CD14-positive monocyte (primary cell): Measurements from ENCODE around the gene PAPPA. TPM values are rescaled to one million over a fixed set of nuclear protein-coding genes. Genes with fewer than 3 reads are reported as not detected.

Source experiments
- DNase-seq, 3 donors: peaks; one replicate each; pipeline ENCODE4 v3.0.0-alpha.2; 2011 to 2022
- H2AFZ ChIP-seq: 2 replicates; pipeline ENCODE4 v1.6.0; 2012; ENCODE audit warnings: mild to moderate bottlenecking, low read depth, low read length, inconsistent platforms; ENCODE audit not compliant: insufficient read depth, poor library complexity, severe bottlenecking
- H3K27ac ChIP-seq, 2 donors: 1 replicate in 1 of 2; 2 replicates in 1 of 2; pipeline ENCODE4 v1.5.1; 2012 to 2013; ENCODE audit warnings: low read length in 2 of 2, control low read depth in 1 of 2, inconsistent platforms in 1 of 2, low read depth in 1 of 2, mild to moderate bottlenecking in 1 of 2
- H3K27me3 ChIP-seq, 2 donors: one replicate each; pipeline versions ENCODE4 v1.6.0 to v1.6.1; 2011 to 2013; ENCODE audit warnings: low read length in 2 of 2; ENCODE audit not compliant: control insufficient read depth in 2 of 2, insufficient read depth in 2 of 2
- H3K36me3 ChIP-seq, 2 donors: replicated peaks in 1 of 2; 1 replicate in 1 of 2; 2 replicates in 1 of 2; pipeline versions ENCODE4 v1.5.1 to v1.6.1; 2012 to 2013; ENCODE audit warnings: low read length in 2 of 2, control low read depth in 1 of 2, inconsistent platforms in 1 of 2, mild to moderate bottlenecking in 1 of 2; ENCODE audit not compliant: insufficient read depth in 2 of 2, control insufficient read depth in 1 of 2
- H3K4me1 ChIP-seq, 2 donors: 1 replicate in 1 of 2; 2 replicates in 1 of 2; pipeline versions ENCODE4 v1.5.1 to v1.6.1; 2012 to 2013; ENCODE audit warnings: low read length in 2 of 2, control low read depth in 1 of 2, inconsistent platforms in 1 of 2, mild to moderate bottlenecking in 1 of 2, moderate library complexity in 1 of 2; ENCODE audit not compliant: insufficient read depth in 2 of 2, control insufficient read depth in 1 of 2
- H3K4me2 ChIP-seq: replicated peaks from 2 replicates; pipeline ENCODE3; 2012; ENCODE audit warnings: low read length, moderate library complexity, mild to moderate bottlenecking; ENCODE audit not compliant: poor library complexity, severe bottlenecking; ENCODE audit errors: extremely low read depth
- H3K4me3 ChIP-seq, 3 experiments: fragments of 200-600 bp in 1 of 3; sonication (generic) in 1 of 3; replicated peaks in 1 of 3; 1 replicate in 2 of 3; 2 replicates in 1 of 3; pipeline ENCODE4 v1.5.1; 2011 to 2013; ENCODE audit warnings: low read length in 3 of 3, mild to moderate bottlenecking in 3 of 3, control low read depth in 2 of 3, low read depth in 2 of 3, inconsistent platforms in 1 of 3, moderate library complexity in 1 of 3
- H3K79me2 ChIP-seq: 2 replicates; pipeline ENCODE4 v1.6.0; 2012; ENCODE audit warnings: mild to moderate bottlenecking, control low read depth, inconsistent platforms, low read length, moderate library complexity; ENCODE audit not compliant: insufficient read depth
- H3K9ac ChIP-seq: 2 replicates; pipeline ENCODE4 v1.6.0; 2017; ENCODE audit warnings: low read length, mild to moderate bottlenecking; ENCODE audit not compliant: insufficient read depth, poor library complexity, severe bottlenecking
- H3K9me3 ChIP-seq, 2 donors: replicated peaks in 1 of 2; 1 replicate in 1 of 2; 2 replicates in 1 of 2; pipeline versions ENCODE4 v1.5.1 to v1.6.1; 2012 to 2013; ENCODE audit warnings: low read length in 2 of 2, control low read depth in 1 of 2; ENCODE audit not compliant: control insufficient read depth in 1 of 2, insufficient read depth in 1 of 2
- H4K20me1 ChIP-seq: 2 replicates; pipeline ENCODE4 v1.6.0; 2012; ENCODE audit warnings: mild to moderate bottlenecking, low read length, control low read depth, moderate library complexity; ENCODE audit not compliant: insufficient read depth
- H3K27ac Mint-ChIP-seq, 7 donors: one replicate each; pipeline ENCODE4 v1.8.0; 2020; ENCODE audit warnings: mild to moderate bottlenecking in 7 of 7, mixed read lengths in 7 of 7, moderate library complexity in 6 of 7, inconsistent platforms in 2 of 7
- H3K27me3 Mint-ChIP-seq, 3 donors: one replicate each; pipeline ENCODE4 v1.8.0; 2021 to 2022; ENCODE audit warnings: low read depth in 3 of 3, mild to moderate bottlenecking in 3 of 3, mixed read lengths in 3 of 3, moderate library complexity in 3 of 3, inconsistent platforms in 1 of 3
- H3K36me3 Mint-ChIP-seq, 2 donors: one replicate each; pipeline ENCODE4 v1.8.0; 2020; ENCODE audit warnings: mixed read lengths in 2 of 2, inconsistent platforms in 1 of 2, mild to moderate bottlenecking in 1 of 2
- H3K4me1 Mint-ChIP-seq: one replicate; pipeline ENCODE4 v1.8.0; 2020; ENCODE audit warnings: mild to moderate bottlenecking, mixed read lengths
- H3K4me3 Mint-ChIP-seq, 2 donors: one replicate each; pipeline ENCODE4 v1.8.0; 2020; ENCODE audit warnings: mild to moderate bottlenecking in 2 of 2, mixed read lengths in 2 of 2, moderate library complexity in 1 of 2
- H3K9me3 Mint-ChIP-seq, 7 donors: one replicate each; pipeline ENCODE4 v1.8.0; 2020 to 2022; ENCODE audit warnings: mixed read lengths in 7 of 7, mild to moderate bottlenecking in 6 of 7, moderate library complexity in 6 of 7, inconsistent platforms in 2 of 7
- CTCF ChIP-seq: fragments of 200-600 bp; IDR thresholded peaks from one replicate; pipeline ENCODE4 v1.8.0; 2022; ENCODE audit warnings: antibody characterized with exemption, mild to moderate bottlenecking
- WGBS: methylation state at CpG from one replicate; pipeline ENCODE4 v1.1.5; 2013; ENCODE audit warnings: missing lambda C conversion rate; ENCODE audit not compliant: insufficient coverage; 5-methylcytosine and 5-hydroxymethylcytosine counted together
- intact Hi-C, 2 donors: fragments of 100-400 bp; cut with micrococcal nuclease; formaldehyde crosslinking; loops; one replicate each; pipeline versions ENCODE4 v1.15.0 to v1.15.1; 2023
- polyA plus RNA-seq, 3 donors: library from polyadenylated mRNA; depleted of rRNA in 1 of 3; unstranded in 2 of 3; stranded (reverse) in 1 of 3; fragments of 300-500 nt in 2 of 3; fragments of >200 nt in 1 of 3; fragmentation: Illumina TruSeq in 2 of 3; gene quantifications; 1 replicate in 2 of 3; 2 replicates in 1 of 3; pipeline ENCODE4 v1.2.3, GENCODE V29; 2012 to 2021

PAPPA gene
- polyA plus RNA-seq, 3 donors = not detected

- H4K20me1 ChIP-seq = no peaks in the 10 kb centered on the region
- no peak overlapping the region for H3K4me2 ChIP-seq
- TF ChIP-seq CTCF = no peak
- Mint-ChIP-seq H3K36me3 (no peaks in the 10 kb centered on the region), H3K4me1 (no peaks in the 10 kb centered on the region), H3K27me3 (no peaks in the 10 kb centered on the region), H3K4me3 (no peak overlapping the region), H3K9me3 (peaks cover 2 to 11% (median 5%) of the 10 kb centered on the region in 7 donors), H3K27ac (no peak overlapping the region)
- H3K79me2 ChIP-seq = no peaks in the 10 kb centered on the region
- intact Hi-C loops = no loop called here
- no peak for DNase-seq
- H3K27ac ChIP-seq = no peak overlapping the region
- no peak overlapping the region for H3K9ac ChIP-seq
- no peak overlapping the region for H2AFZ ChIP-seq
- no peak overlapping the region for H3K4me3 ChIP-seq
- H3K36me3 ChIP-seq = no peaks in the 10 kb centered on the region
- no peaks in the 10 kb centered on the region for H3K9me3 ChIP-seq
- no CpG with 5 or more reads among the region's 3 CpGs for WGBS
- no peaks in the 10 kb centered on the region for H3K4me1 ChIP-seq
- no peaks in the 10 kb centered on the region for H3K27me3 ChIP-seq
These were observed 30.4 kb upstream of the PAPPA start for GRCh38 chr9:116123171-116123570.

- DNase-seq = no peak
These were observed 29.0 kb upstream of the PAPPA start for GRCh38 chr9:116124472-116125040.

More at GRCh38 chr9:116124472-116125040, 29.0 kb upstream of the PAPPA start:
- Mint-ChIP-seq H3K27me3 (no peaks in the 10 kb centered on the region), H3K36me3 (no peaks in the 10 kb centered on the region), H3K4me1 (no peaks in the 10 kb centered on the region), H3K27ac (no peak overlapping the region), H3K4me3 (no peak overlapping the region), H3K9me3 (peaks cover 0 to 6% (median 5%) of the 10 kb centered on the region in 7 donors)
- Histone ChIP-seq H3K27ac (no peak overlapping the region), H3K9me3 (no peaks in the 10 kb centered on the region), H3K4me2 (no peak overlapping the region), H3K4me3 (no peak overlapping the region), H3K9ac (no peak overlapping the region), H3K27me3 (no peaks in the 10 kb centered on the region), H2AFZ (no peak overlapping the region), H3K36me3 (no peaks in the 10 kb centered on the region), H3K4me1 (no peaks in the 10 kb centered on the region), H4K20me1 (no peaks in the 10 kb centered on the region), H3K79me2 (no peaks in the 10 kb centered on the region)
- WGBS = 93% methylated on average over 2 of the region's 4 CpGs
- intact Hi-C loops = no loop called here
- TF ChIP-seq CTCF = no peak
